Stimulated activated naive CD8-positive, alpha-beta T cell treated with anti-CD3 and anti-CD28 coated beads, Interleukin-15, amount 100 ng/mL, for 72 hours (primary cell): ENCODE results near the gene ENOX1.
A peak's percentile ranks its signal among the peaks of the same experiment; 100 is the strongest.

Experiments used
- ATAC-seq: fragments of 150-1000 bp; cut with Tn5 transposase; 2 replicates; pipeline ENCODE4 v1.10.0; 2021; ENCODE audit warnings: mild to moderate bottlenecking, moderate library complexity
- DNase-seq, 2 donors: peaks; one replicate each; pipeline ENCODE4 v3.0.0; 2021 to 2022
- H3K27ac Mint-ChIP-seq, 2 donors: one replicate each; pipeline ENCODE4 v1.8.0; 2022; ENCODE audit warnings: mild to moderate bottlenecking in 2 of 2, mixed read lengths in 2 of 2, moderate library complexity in 2 of 2
- H3K27me3 Mint-ChIP-seq: one replicate; pipeline ENCODE4 v1.8.0; 2022; ENCODE audit warnings: mixed read lengths
- H3K4me1 Mint-ChIP-seq: one replicate; pipeline ENCODE4 v1.8.0; 2022; ENCODE audit warnings: mild to moderate bottlenecking, mixed read lengths
- H3K4me3 Mint-ChIP-seq, 2 donors: one replicate each; pipeline ENCODE4 v1.8.0; 2022; ENCODE audit warnings: mild to moderate bottlenecking in 2 of 2, mixed read lengths in 2 of 2, moderate library complexity in 1 of 2
- H3K9me3 Mint-ChIP-seq, 2 donors: one replicate each; pipeline ENCODE4 v1.8.0; 2022; ENCODE audit warnings: mixed read lengths in 2 of 2

ENOX1 gene

GRCh38 chr13:43389983-43390382, 396.8 kb downstream of the ENOX1 start:
- ATAC-seq (no peak), DNase-seq (no peak)
- H3K4me1 Mint-ChIP-seq = no peaks in the 10 kb centered on the region
- no peak overlapping the region for H3K27ac Mint-ChIP-seq
- no peaks in the 10 kb centered on the region for H3K9me3 Mint-ChIP-seq
- peaks cover 6% of the 10 kb centered on the region for H3K27me3 Mint-ChIP-seq
- no peak overlapping the region for H3K4me3 Mint-ChIP-seq

GRCh38 chr13:43389573-43389972, 397.2 kb downstream of the ENOX1 start:
- peaks cover 6% of the 10 kb centered on the region for H3K27me3 Mint-ChIP-seq
- no peak overlapping the region for H3K4me3 Mint-ChIP-seq
- no peak for DNase-seq
- no peak for ATAC-seq
- no peaks in the 10 kb centered on the region for H3K4me1 Mint-ChIP-seq
- H3K9me3 Mint-ChIP-seq = no peaks in the 10 kb centered on the region
- no peak overlapping the region for H3K27ac Mint-ChIP-seq

- Mint-ChIP-seq H3K4me3 (no peak overlapping the region), H3K9me3 (no peaks in the 10 kb centered on the region), H3K4me1 (no peaks in the 10 kb centered on the region), H3K27ac (no peak overlapping the region), H3K27me3 (peaks cover 13% of the 10 kb centered on the region)
- ATAC-seq (no peak), DNase-seq (no peak)
Observed at GRCh38 chr13:43388282-43389034, 398.3 kb downstream of the ENOX1 start.

- no peaks in the 10 kb centered on the region for H3K9me3 Mint-ChIP-seq
- DNase-seq (no peak), ATAC-seq (no peak)
- H3K27me3 Mint-ChIP-seq = peaks cover 13% of the 10 kb centered on the region
- H3K27ac Mint-ChIP-seq = no peak overlapping the region
- H3K4me3 Mint-ChIP-seq = no peak overlapping the region
- H3K4me1 Mint-ChIP-seq = no peaks in the 10 kb centered on the region
Observed at GRCh38 chr13:43387880-43388279, 398.9 kb downstream of the ENOX1 start.

- DNase-seq (no peak), ATAC-seq (no peak)
- Mint-ChIP-seq H3K4me3 (no peak overlapping the region), H3K9me3 (peaks cover 11 to 14% of the 10 kb centered on the region in 2 donors), H3K27me3 (peaks cover 25% of the 10 kb centered on the region), H3K4me1 (no peaks in the 10 kb centered on the region), H3K27ac (peak overlapping the region in 1 of 2 donors; percentile 72)
Observed at GRCh38 chr13:43383498-43384165, 403.1 kb downstream of the ENOX1 start.

GRCh38 chr13:43379738-43380137, 407.0 kb downstream of the ENOX1 start:
- ATAC-seq (no peak), DNase-seq (no peak)
- H3K27ac Mint-ChIP-seq = no peak overlapping the region
- peaks cover 35% of the 10 kb centered on the region for H3K27me3 Mint-ChIP-seq
- H3K4me3 Mint-ChIP-seq = no peak overlapping the region
- no peaks in the 10 kb centered on the region for H3K4me1 Mint-ChIP-seq
- peaks cover 15 to 19% of the 10 kb centered on the region in 2 donors for H3K9me3 Mint-ChIP-seq

GRCh38 chr13:43377973-43378372, 408.8 kb downstream of the ENOX1 start:
- H3K4me1 Mint-ChIP-seq = no peaks in the 10 kb centered on the region
- no peak overlapping the region for H3K27ac Mint-ChIP-seq
- no peak for ATAC-seq
- DNase-seq = no peak
- peaks cover 35% of the 10 kb centered on the region for H3K27me3 Mint-ChIP-seq
- H3K9me3 Mint-ChIP-seq = peaks cover 15 to 19% of the 10 kb centered on the region in 2 donors
- no peak overlapping the region for H3K4me3 Mint-ChIP-seq

- peaks cover 6% of the 10 kb centered on the region for H3K4me1 Mint-ChIP-seq
- ATAC-seq = no peak
- H3K27ac Mint-ChIP-seq = no peak overlapping the region
- H3K9me3 Mint-ChIP-seq = peaks cover 15 to 19% of the 10 kb centered on the region in 2 donors
- H3K4me3 Mint-ChIP-seq = no peak overlapping the region
- peaks cover 35% of the 10 kb centered on the region for H3K27me3 Mint-ChIP-seq
- no peak for DNase-seq
Observed at GRCh38 chr13:43377149-43377548, 409.6 kb downstream of the ENOX1 start.

GRCh38 chr13:43376596-43376995, 410.2 kb downstream of the ENOX1 start:
- H3K27ac Mint-ChIP-seq = no peak overlapping the region
- peaks cover 15 to 19% of the 10 kb centered on the region in 2 donors for H3K9me3 Mint-ChIP-seq
- DNase-seq (no peak), ATAC-seq (no peak)
- peaks cover 35% of the 10 kb centered on the region for H3K27me3 Mint-ChIP-seq
- no peak overlapping the region for H3K4me3 Mint-ChIP-seq
- peaks cover 6% of the 10 kb centered on the region for H3K4me1 Mint-ChIP-seq

GRCh38 chr13:43375797-43376465, 410.8 kb downstream of the ENOX1 start:
- ATAC-seq = no peak
- DNase-seq = no peak
- Mint-ChIP-seq H3K9me3 (peaks cover 15 to 19% of the 10 kb centered on the region in 2 donors), H3K4me3 (no peak overlapping the region), H3K27me3 (peaks cover 35% of the 10 kb centered on the region), H3K4me1 (peaks cover 6% of the 10 kb centered on the region), H3K27ac (no peak overlapping the region)

- no peak overlapping the region for H3K27ac Mint-ChIP-seq
- H3K4me3 Mint-ChIP-seq = no peak overlapping the region
- H3K9me3 Mint-ChIP-seq = peaks cover 11 to 18% of the 10 kb centered on the region in 2 donors
- DNase-seq = no peak
- no peak for ATAC-seq
- peaks cover 32% of the 10 kb centered on the region for H3K27me3 Mint-ChIP-seq
- peaks cover 6% of the 10 kb centered on the region for H3K4me1 Mint-ChIP-seq
Observed at GRCh38 chr13:43374621-43375020, 412.2 kb downstream of the ENOX1 start.

GRCh38 chr13:43373400-43373799, 413.4 kb downstream of the ENOX1 start:
- ATAC-seq (no peak), DNase-seq (no peak)
- H3K4me1 Mint-ChIP-seq = peaks cover 7% of the 10 kb centered on the region
- H3K4me3 Mint-ChIP-seq = no peak overlapping the region
- H3K9me3 Mint-ChIP-seq = peaks cover 0 to 5% of the 10 kb centered on the region in 2 donors
- H3K27me3 Mint-ChIP-seq = peaks cover 20% of the 10 kb centered on the region
- no peak overlapping the region for H3K27ac Mint-ChIP-seq

GRCh38 chr13:43370842-43371241, 415.9 kb downstream of the ENOX1 start:
- Mint-ChIP-seq H3K27ac (no peak overlapping the region), H3K9me3 (no peaks in the 10 kb centered on the region), H3K27me3 (peaks cover 7% of the 10 kb centered on the region), H3K4me3 (no peak overlapping the region), H3K4me1 (peaks cover 13% of the 10 kb centered on the region)
- DNase-seq (no peak), ATAC-seq (no peak)

GRCh38 chr13:43369319-43369718, 417.5 kb downstream of the ENOX1 start:
- Mint-ChIP-seq H3K27me3 (peaks cover 7% of the 10 kb centered on the region), H3K27ac (no peak overlapping the region), H3K4me1 (peaks cover 13% of the 10 kb centered on the region), H3K9me3 (no peaks in the 10 kb centered on the region), H3K4me3 (no peak overlapping the region)
- DNase-seq = no peak
- ATAC-seq = no peak

- DNase-seq (no peak), ATAC-seq (no peak)
- Mint-ChIP-seq H3K27me3 (no peaks in the 10 kb centered on the region), H3K9me3 (no peaks in the 10 kb centered on the region), H3K4me3 (peak overlapping the region in 1 of 2 donors; percentile 17), H3K27ac (peak overlapping the region in 1 of 2 donors; percentile 80), H3K4me1 (peaks cover 13% of the 10 kb centered on the region)
Observed at GRCh38 chr13:43368003-43368402, 418.8 kb downstream of the ENOX1 start.

- Mint-ChIP-seq H3K27me3 (no peaks in the 10 kb centered on the region), H3K27ac (no peak overlapping the region), H3K4me1 (peaks cover 7% of the 10 kb centered on the region), H3K9me3 (no peaks in the 10 kb centered on the region), H3K4me3 (no peak overlapping the region)
- no peak for ATAC-seq
- no peak for DNase-seq
Observed at GRCh38 chr13:43365039-43365344, 421.8 kb downstream of the ENOX1 start.
